Upper lobe of right lung (tissue), 1 donor: Measurements from ENCODE around the gene TMEM269. TPM values are rescaled to one million over a fixed set of nuclear protein-coding genes. Genes with fewer than 3 reads are reported as not detected.
A peak's percentile ranks its signal among the peaks of the same experiment; 100 is the strongest.

Experiments used
- ATAC-seq: fragments of 200-7000 bp; cut with Tn5 transposase; one replicate; pipeline ENCODE4 v1.9.1; 2020; ENCODE audit warnings: mild to moderate bottlenecking, moderate library complexity
- DNase-seq: peaks from one replicate; pipeline ENCODE4 v3.0.0-alpha.2; 2020
- H3K27ac ChIP-seq: fragments of 200-600 bp; one replicate; pipeline ENCODE4 v1.8.0; 2022
- H3K27me3 ChIP-seq: fragments of 200-600 bp; one replicate; pipeline ENCODE4 v1.8.0; 2022; ENCODE audit warnings: mild to moderate bottlenecking
- H3K36me3 ChIP-seq: fragments of 200-600 bp; one replicate; pipeline ENCODE4 v1.8.0; 2022
- H3K4me1 ChIP-seq: fragments of 200-600 bp; one replicate; pipeline ENCODE4 v1.8.0; 2022
- H3K4me3 ChIP-seq: fragments of 200-600 bp; one replicate; pipeline ENCODE4 v1.8.0; 2022; ENCODE audit warnings: mild to moderate bottlenecking
- H3K9me3 ChIP-seq: fragments of 200-600 bp; one replicate; pipeline ENCODE4 v1.8.0; 2022
- intact Hi-C: fragments of 100-400 bp; cut with DNase I; formaldehyde crosslinking; loops from one replicate; pipeline ENCODE4 v1.11.0; 2022
- total RNA-seq: library from RNA; stranded (reverse); fragmentation: NEBNext Ultra II Directional; extraction: Animal tissue kit (Norgen Biotek cat#: 25700); gene quantifications from one replicate; pipeline ENCODE4 v1.2.1, GENCODE V29; 2021
- TF ChIP-seq, protein P1 (sequence below): fragments of 200-600 bp; IDR thresholded peaks from one replicate; pipeline ENCODE4 v1.8.0; 2022; ENCODE audit warnings: antibody characterized with exemption
- donor health status: DM: no; HTN: yes; CAD: no; lungs with severe emphysema.

Gene TMEM269
- total RNA-seq, 1 donor from 2014 or later: not detected

DNA sequence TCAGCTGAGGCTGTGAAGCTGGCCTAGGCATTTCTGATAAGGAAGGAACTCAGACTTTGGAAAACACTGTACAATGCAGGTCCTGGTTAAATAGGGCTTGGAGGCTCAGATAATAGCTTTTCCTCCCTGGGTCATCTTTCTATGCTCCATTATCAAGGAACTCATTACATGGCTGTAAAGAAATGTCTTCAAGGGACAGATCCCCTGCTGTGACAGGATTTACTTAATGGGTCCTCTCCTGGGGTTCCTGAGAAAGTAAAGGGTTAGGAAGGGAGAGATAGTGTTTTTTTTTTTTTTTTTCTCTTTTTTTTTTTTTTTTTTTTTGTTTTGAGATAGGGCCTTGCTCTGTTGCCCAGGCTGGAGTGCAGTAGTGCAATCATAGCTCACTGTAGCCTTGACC lies 46.5 kb downstream of the TMEM269 start:
- no peak for ATAC-seq
- H3K9me3 ChIP-seq: no peaks in the 10 kb centered on the region
- intact Hi-C loops: no loop called here
- DNase-seq: no peak
- H3K36me3 ChIP-seq: peaks cover 11% of the 10 kb centered on the region
- TF ChIP-seq, protein P1, sequence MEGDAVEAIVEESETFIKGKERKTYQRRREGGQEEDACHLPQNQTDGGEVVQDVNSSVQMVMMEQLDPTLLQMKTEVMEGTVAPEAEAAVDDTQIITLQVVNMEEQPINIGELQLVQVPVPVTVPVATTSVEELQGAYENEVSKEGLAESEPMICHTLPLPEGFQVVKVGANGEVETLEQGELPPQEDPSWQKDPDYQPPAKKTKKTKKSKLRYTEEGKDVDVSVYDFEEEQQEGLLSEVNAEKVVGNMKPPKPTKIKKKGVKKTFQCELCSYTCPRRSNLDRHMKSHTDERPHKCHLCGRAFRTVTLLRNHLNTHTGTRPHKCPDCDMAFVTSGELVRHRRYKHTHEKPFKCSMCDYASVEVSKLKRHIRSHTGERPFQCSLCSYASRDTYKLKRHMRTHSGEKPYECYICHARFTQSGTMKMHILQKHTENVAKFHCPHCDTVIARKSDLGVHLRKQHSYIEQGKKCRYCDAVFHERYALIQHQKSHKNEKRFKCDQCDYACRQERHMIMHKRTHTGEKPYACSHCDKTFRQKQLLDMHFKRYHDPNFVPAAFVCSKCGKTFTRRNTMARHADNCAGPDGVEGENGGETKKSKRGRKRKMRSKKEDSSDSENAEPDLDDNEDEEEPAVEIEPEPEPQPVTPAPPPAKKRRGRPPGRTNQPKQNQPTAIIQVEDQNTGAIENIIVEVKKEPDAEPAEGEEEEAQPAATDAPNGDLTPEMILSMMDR: no peak
- no peaks in the 10 kb centered on the region for H3K27me3 ChIP-seq
- no peak overlapping the region for H3K4me3 ChIP-seq
- H3K4me1 ChIP-seq: no peaks in the 10 kb centered on the region
- H3K27ac ChIP-seq: no peak overlapping the region

DNA sequence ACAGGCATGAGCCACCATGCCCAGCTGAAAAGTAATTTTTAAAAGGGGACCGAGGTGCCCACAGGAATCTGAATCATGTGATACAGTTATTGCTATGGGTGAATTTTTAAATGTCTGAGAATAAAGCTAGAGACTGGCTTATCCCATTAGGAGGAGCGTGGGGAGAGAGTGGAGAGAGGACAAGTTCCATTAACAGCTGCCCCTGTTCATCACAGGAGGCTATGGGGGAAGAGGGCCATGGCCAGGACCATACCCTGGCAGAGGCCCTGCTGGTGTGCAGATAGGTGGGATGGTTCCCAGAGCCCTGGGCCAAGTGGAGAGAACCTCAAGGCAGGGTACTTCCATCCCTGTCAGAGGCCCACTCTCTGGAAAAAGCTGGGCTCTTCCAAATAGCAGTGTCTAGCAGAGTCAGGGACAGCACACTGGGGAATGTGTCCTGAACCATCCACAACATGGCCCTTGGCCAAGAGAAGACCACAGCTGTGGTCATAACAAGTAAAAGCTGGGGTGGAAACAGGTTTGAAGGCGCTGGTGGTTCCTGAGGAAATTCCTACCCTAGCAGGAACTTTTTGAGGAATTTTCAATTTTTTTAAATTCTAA lies 48.0 kb downstream of the TMEM269 start:
- TF ChIP-seq, protein P1: no peak
- intact Hi-C loops: no loop called here
- peaks cover 11% of the 10 kb centered on the region for H3K36me3 ChIP-seq
- DNase-seq: no peak
- no peaks in the 10 kb centered on the region for H3K9me3 ChIP-seq
- H3K27me3 ChIP-seq: no peaks in the 10 kb centered on the region
- no peaks in the 10 kb centered on the region for H3K4me1 ChIP-seq
- no peak overlapping the region for H3K4me3 ChIP-seq
- no peak for ATAC-seq
- H3K27ac ChIP-seq: no peak overlapping the region

DNA sequence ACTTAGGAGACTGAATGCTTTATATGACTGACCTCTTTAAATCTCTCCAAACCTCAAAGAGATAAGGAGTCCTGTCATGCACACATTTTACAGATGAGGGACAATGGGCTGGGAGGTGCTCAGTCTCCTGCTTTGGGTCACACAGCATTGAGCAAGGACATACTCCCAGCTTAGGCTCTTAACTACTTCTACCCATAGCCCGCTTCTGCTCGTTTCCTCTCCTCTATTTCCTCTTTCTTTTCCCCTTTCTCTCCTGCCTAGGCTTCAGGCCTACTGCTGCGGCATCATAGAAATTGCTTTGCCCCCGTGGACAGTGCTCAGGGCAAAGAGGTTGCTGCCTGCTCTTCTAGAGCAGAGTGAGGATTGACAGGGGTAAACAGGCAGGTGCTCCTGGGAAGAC lies 49.2 kb downstream of the TMEM269 start:
- peaks cover 11% of the 10 kb centered on the region for H3K36me3 ChIP-seq
- DNase-seq (no peak), ATAC-seq (peak; percentile 70)
- intact Hi-C loops: no loop called here
- H3K9me3 ChIP-seq: no peaks in the 10 kb centered on the region
- H3K4me3 ChIP-seq: no peak overlapping the region
- TF ChIP-seq, protein P1: no peak
- H3K4me1 ChIP-seq: no peaks in the 10 kb centered on the region
- H3K27ac ChIP-seq: no peak overlapping the region
- H3K27me3 ChIP-seq: no peaks in the 10 kb centered on the region

DNA sequence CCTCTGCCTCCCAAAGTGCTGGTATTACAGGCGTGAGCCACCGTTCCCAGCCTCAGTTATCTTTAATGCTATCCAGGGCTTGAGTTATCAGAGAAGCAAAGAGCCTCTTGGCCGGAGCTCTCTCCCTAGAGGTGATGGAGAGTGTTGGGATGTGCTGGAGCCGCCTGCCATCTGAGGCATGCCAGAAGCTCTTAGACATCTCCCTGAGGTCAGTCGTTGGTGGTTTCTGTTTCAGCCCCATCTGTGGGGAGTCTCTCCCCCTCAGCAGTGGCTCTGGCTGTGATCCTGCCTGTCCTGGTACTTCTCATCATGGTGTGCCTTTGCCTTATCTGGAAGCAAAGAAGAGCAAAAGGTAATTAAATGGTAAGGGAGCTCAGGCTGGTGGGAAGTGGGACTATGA lies 50.0 kb downstream of the TMEM269 start:
- intact Hi-C loops: no loop called here

DNA sequence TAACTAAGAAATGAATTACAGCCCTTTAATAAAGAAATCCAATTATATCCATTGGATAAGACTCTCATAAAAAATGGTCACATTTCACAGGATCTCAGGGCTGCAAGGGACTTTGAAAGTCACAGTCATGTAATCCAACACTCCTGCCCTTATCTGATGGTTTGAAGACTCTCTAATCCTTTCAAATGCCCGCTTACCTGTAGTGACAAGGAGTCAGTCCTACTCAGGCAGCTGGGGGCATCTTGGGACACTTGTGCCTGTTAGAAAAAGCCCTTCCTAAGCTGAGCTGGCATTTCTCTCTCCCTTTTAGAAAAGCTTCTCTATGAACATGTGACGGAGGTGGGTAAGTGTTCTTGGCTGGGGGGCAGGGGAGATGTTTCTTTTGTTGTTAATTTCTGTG lies 50.6 kb downstream of the TMEM269 start:
- intact Hi-C loops: no loop called here
- H3K36me3 ChIP-seq: peaks cover 4% of the 10 kb centered on the region
- H3K27ac ChIP-seq: no peak overlapping the region
- TF ChIP-seq, protein P1: no peak
- H3K9me3 ChIP-seq: no peaks in the 10 kb centered on the region
- no peak for ATAC-seq
- no peaks in the 10 kb centered on the region for H3K27me3 ChIP-seq
- no peak for DNase-seq
- no peaks in the 10 kb centered on the region for H3K4me1 ChIP-seq
- no peak overlapping the region for H3K4me3 ChIP-seq

More for the DNA sequence above, 50.0 kb downstream of the TMEM269 start:
- TF ChIP-seq, protein P1: no peak
- Histone ChIP-seq H3K4me1 (no peaks in the 10 kb centered on the region), H3K36me3 (peaks cover 11% of the 10 kb centered on the region), H3K4me3 (no peak overlapping the region), H3K27me3 (no peaks in the 10 kb centered on the region), H3K27ac (no peak overlapping the region), H3K9me3 (no peaks in the 10 kb centered on the region)
- no peak for DNase-seq
- ATAC-seq: no peak

DNA sequence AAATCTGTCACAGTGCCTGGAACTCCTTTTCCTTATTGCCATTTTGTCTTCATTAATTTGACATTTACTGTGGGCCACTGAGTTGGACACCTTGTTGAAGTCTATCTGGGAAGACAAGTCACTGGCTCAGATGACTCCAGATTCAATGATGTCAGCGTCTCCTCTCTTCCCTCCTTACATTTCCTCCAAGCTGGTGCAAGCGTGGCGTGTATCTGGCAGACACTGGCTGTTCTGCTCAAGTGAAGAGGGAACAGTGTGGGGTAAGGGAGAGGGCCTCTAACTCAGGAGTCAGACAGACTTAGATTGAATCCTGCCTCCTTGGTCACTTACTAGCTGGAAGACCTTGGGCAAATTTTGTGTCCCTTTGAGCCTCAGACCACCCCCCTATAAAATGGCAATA lies 52.9 kb downstream of the TMEM269 start:
- Histone ChIP-seq H3K4me1 (no peaks in the 10 kb centered on the region), H3K9me3 (no peaks in the 10 kb centered on the region), H3K27me3 (no peaks in the 10 kb centered on the region), H3K4me3 (no peak overlapping the region), H3K36me3 (no peaks in the 10 kb centered on the region), H3K27ac (no peak overlapping the region)
- TF ChIP-seq, protein P1: no peak
- DNase-seq: no peak
- intact Hi-C loops: no loop called here
- ATAC-seq: peak; percentile 48
